ENCODE data around the gene PTPRM.

The PTPRM gene

GRCh38 chr18:8176554-8176953 lies 609.4 kb downstream of the PTPRM start:
- Histone ChIP-seq H3K4me2 (ENCODE audit: low read length) (no peak overlapping the region), H3K36me3 (ENCODE audit: insufficient read depth, low read length) (no peaks in the 10 kb centered on the region), H3K4me3 (ENCODE audit: low read length) (no peak overlapping the region), H3K9ac (ENCODE audit: low read depth, low read length) (no peak overlapping the region), H3K27me3 (ENCODE audit: control insufficient read depth, insufficient read depth, low read length) (no peaks in the 10 kb centered on the region), H3K4me1 (ENCODE audit: control insufficient read depth, insufficient read depth, low read length) (no peaks in the 10 kb centered on the region), H3K9me3 (replicated peaks; ENCODE audit: low read length) (no peaks in the 10 kb centered on the region)

- Histone ChIP-seq H3K9ac (ENCODE audit: low read depth, low read length) (no peak overlapping the region), H3K4me2 (ENCODE audit: low read length) (no peak overlapping the region), H3K4me1 (ENCODE audit: control insufficient read depth, insufficient read depth, low read length) (no peaks in the 10 kb centered on the region), H3K4me3 (ENCODE audit: low read length) (no peak overlapping the region), H3K9me3 (replicated peaks; ENCODE audit: low read length) (no peaks in the 10 kb centered on the region), H3K27me3 (ENCODE audit: control insufficient read depth, insufficient read depth, low read length) (no peaks in the 10 kb centered on the region), H3K36me3 (ENCODE audit: insufficient read depth, low read length) (no peaks in the 10 kb centered on the region)
Measured at GRCh38 chr18:8177330-8178016, 610.4 kb downstream of the PTPRM start.

- Histone ChIP-seq H3K27me3 (ENCODE audit: control insufficient read depth, insufficient read depth, low read length) (no peaks in the 10 kb centered on the region), H3K9ac (ENCODE audit: low read depth, low read length) (no peak overlapping the region), H3K9me3 (replicated peaks; ENCODE audit: low read length) (no peaks in the 10 kb centered on the region), H3K4me1 (ENCODE audit: control insufficient read depth, insufficient read depth, low read length) (peaks cover 12% of the 10 kb centered on the region), H3K4me3 (ENCODE audit: low read length) (no peak overlapping the region), H3K4me2 (ENCODE audit: low read length) (no peak overlapping the region), H3K36me3 (ENCODE audit: insufficient read depth, low read length) (no peaks in the 10 kb centered on the region)
Measured at GRCh38 chr18:8186413-8186812, 619.3 kb downstream of the PTPRM start.

GRCh38 chr18:8188184-8188583 lies 621.1 kb downstream of the PTPRM start:
- Histone ChIP-seq H3K9ac (ENCODE audit: low read depth, low read length) (peak overlapping the region; percentile 7), H3K4me1 (ENCODE audit: control insufficient read depth, insufficient read depth, low read length) (peaks cover 12% of the 10 kb centered on the region), H3K9me3 (replicated peaks; ENCODE audit: low read length) (no peaks in the 10 kb centered on the region), H3K4me3 (ENCODE audit: low read length) (no peak overlapping the region), H3K4me2 (ENCODE audit: low read length) (peak overlapping the region; percentile 29), H3K27me3 (ENCODE audit: control insufficient read depth, insufficient read depth, low read length) (no peaks in the 10 kb centered on the region), H3K36me3 (ENCODE audit: insufficient read depth, low read length) (no peaks in the 10 kb centered on the region)

GRCh38 chr18:8190980-8191379 lies 623.9 kb downstream of the PTPRM start:
- Histone ChIP-seq H3K4me2 (ENCODE audit: low read length) (no peak overlapping the region), H3K9me3 (replicated peaks; ENCODE audit: low read length) (no peaks in the 10 kb centered on the region), H3K9ac (ENCODE audit: low read depth, low read length) (no peak overlapping the region), H3K27me3 (ENCODE audit: control insufficient read depth, insufficient read depth, low read length) (no peaks in the 10 kb centered on the region), H3K4me3 (ENCODE audit: low read length) (no peak overlapping the region), H3K36me3 (ENCODE audit: insufficient read depth, low read length) (no peaks in the 10 kb centered on the region), H3K4me1 (ENCODE audit: control insufficient read depth, insufficient read depth, low read length) (peaks cover 12% of the 10 kb centered on the region)

- H3K4me1 ChIP-seq (ENCODE audit: control insufficient read depth, insufficient read depth, low read length), result no peaks in the 10 kb centered on the region
- no peaks in the 10 kb centered on the region for H3K27me3 ChIP-seq (ENCODE audit: control insufficient read depth, insufficient read depth, low read length)
- H3K9me3 ChIP-seq (replicated peaks; ENCODE audit: low read length), result no peaks in the 10 kb centered on the region
- H3K4me2 ChIP-seq (ENCODE audit: low read length), result no peak overlapping the region
- H3K9ac ChIP-seq (ENCODE audit: low read depth, low read length), result no peak overlapping the region
- no peak overlapping the region for H3K4me3 ChIP-seq (ENCODE audit: low read length)
- H3K36me3 ChIP-seq (ENCODE audit: insufficient read depth, low read length), result no peaks in the 10 kb centered on the region
Measured at GRCh38 chr18:8194431-8194830, 627.3 kb downstream of the PTPRM start.

GRCh38 chr18:8196238-8196637 lies 629.1 kb downstream of the PTPRM start:
- Histone ChIP-seq H3K4me2 (ENCODE audit: low read length) (no peak overlapping the region), H3K27me3 (ENCODE audit: control insufficient read depth, insufficient read depth, low read length) (no peaks in the 10 kb centered on the region), H3K9me3 (replicated peaks; ENCODE audit: low read length) (no peaks in the 10 kb centered on the region), H3K36me3 (ENCODE audit: insufficient read depth, low read length) (no peaks in the 10 kb centered on the region), H3K4me3 (ENCODE audit: low read length) (no peak overlapping the region), H3K9ac (ENCODE audit: low read depth, low read length) (no peak overlapping the region), H3K4me1 (ENCODE audit: control insufficient read depth, insufficient read depth, low read length) (no peaks in the 10 kb centered on the region)

- Histone ChIP-seq H3K9me3 (replicated peaks; ENCODE audit: low read length) (no peaks in the 10 kb centered on the region), H3K4me1 (ENCODE audit: control insufficient read depth, insufficient read depth, low read length) (no peaks in the 10 kb centered on the region), H3K4me2 (ENCODE audit: low read length) (no peak overlapping the region), H3K9ac (ENCODE audit: low read depth, low read length) (no peak overlapping the region), H3K27me3 (ENCODE audit: control insufficient read depth, insufficient read depth, low read length) (no peaks in the 10 kb centered on the region), H3K36me3 (ENCODE audit: insufficient read depth, low read length) (no peaks in the 10 kb centered on the region), H3K4me3 (ENCODE audit: low read length) (no peak overlapping the region)
Measured at GRCh38 chr18:8197499-8197898, 630.4 kb downstream of the PTPRM start.

GRCh38 chr18:8207996-8208395 lies 640.9 kb downstream of the PTPRM start:
- H3K27me3 ChIP-seq (ENCODE audit: control insufficient read depth, insufficient read depth, low read length), result no peaks in the 10 kb centered on the region
- no peaks in the 10 kb centered on the region for H3K36me3 ChIP-seq (ENCODE audit: insufficient read depth, low read length)
- H3K4me1 ChIP-seq (ENCODE audit: control insufficient read depth, insufficient read depth, low read length), result peaks cover 6% of the 10 kb centered on the region
- no peak overlapping the region for H3K9ac ChIP-seq (ENCODE audit: low read depth, low read length)
- no peak overlapping the region for H3K4me2 ChIP-seq (ENCODE audit: low read length)
- H3K4me3 ChIP-seq (ENCODE audit: low read length), result no peak overlapping the region
- no peaks in the 10 kb centered on the region for H3K9me3 ChIP-seq (replicated peaks; ENCODE audit: low read length)

- peaks cover 13% of the 10 kb centered on the region for H3K4me1 ChIP-seq (ENCODE audit: control insufficient read depth, insufficient read depth, low read length)
- H3K36me3 ChIP-seq (ENCODE audit: insufficient read depth, low read length), result no peaks in the 10 kb centered on the region
- H3K4me2 ChIP-seq (ENCODE audit: low read length), result no peak overlapping the region
- H3K9ac ChIP-seq (ENCODE audit: low read depth, low read length), result no peak overlapping the region
- H3K27me3 ChIP-seq (ENCODE audit: control insufficient read depth, insufficient read depth, low read length), result no peaks in the 10 kb centered on the region
- H3K4me3 ChIP-seq (ENCODE audit: low read length), result no peak overlapping the region
- H3K9me3 ChIP-seq (replicated peaks; ENCODE audit: low read length), result no peaks in the 10 kb centered on the region
Measured at GRCh38 chr18:8208716-8209115, 641.6 kb downstream of the PTPRM start.

- peaks cover 13% of the 10 kb centered on the region for H3K4me1 ChIP-seq (ENCODE audit: control insufficient read depth, insufficient read depth, low read length)
- no peaks in the 10 kb centered on the region for H3K27me3 ChIP-seq (ENCODE audit: control insufficient read depth, insufficient read depth, low read length)
- H3K9ac ChIP-seq (ENCODE audit: low read depth, low read length), result no peak overlapping the region
- no peak overlapping the region for H3K4me3 ChIP-seq (ENCODE audit: low read length)
- peak overlapping the region; percentile 11 for H3K4me2 ChIP-seq (ENCODE audit: low read length)
- H3K9me3 ChIP-seq (replicated peaks; ENCODE audit: low read length), result no peaks in the 10 kb centered on the region
- H3K36me3 ChIP-seq (ENCODE audit: insufficient read depth, low read length), result no peaks in the 10 kb centered on the region
Measured at GRCh38 chr18:8212896-8213780, 646.0 kb downstream of the PTPRM start.

All from skeletal muscle satellite cell (primary cell).